A549 treated with dexamethasone at 1 μM for 4 hours (cell line): Measurements from ENCODE around the gene ADCY1. TPM values are rescaled to one million over a fixed set of nuclear protein-coding genes. Genes with fewer than 3 reads are reported as not detected.

Source experiments
- total RNA-seq: library from RNA; stranded (reverse); fragments of 200-300 nt; extraction: Qiagen RNA extraction; gene quantifications from 5 replicates; pipeline ENCODE4 v1.2.3, GENCODE V29; 2022

The ADCY1 gene
- 1.3 to 3.0 TPM (median 2.6 TPM) in 5 replicates for total RNA-seq

DNA sequence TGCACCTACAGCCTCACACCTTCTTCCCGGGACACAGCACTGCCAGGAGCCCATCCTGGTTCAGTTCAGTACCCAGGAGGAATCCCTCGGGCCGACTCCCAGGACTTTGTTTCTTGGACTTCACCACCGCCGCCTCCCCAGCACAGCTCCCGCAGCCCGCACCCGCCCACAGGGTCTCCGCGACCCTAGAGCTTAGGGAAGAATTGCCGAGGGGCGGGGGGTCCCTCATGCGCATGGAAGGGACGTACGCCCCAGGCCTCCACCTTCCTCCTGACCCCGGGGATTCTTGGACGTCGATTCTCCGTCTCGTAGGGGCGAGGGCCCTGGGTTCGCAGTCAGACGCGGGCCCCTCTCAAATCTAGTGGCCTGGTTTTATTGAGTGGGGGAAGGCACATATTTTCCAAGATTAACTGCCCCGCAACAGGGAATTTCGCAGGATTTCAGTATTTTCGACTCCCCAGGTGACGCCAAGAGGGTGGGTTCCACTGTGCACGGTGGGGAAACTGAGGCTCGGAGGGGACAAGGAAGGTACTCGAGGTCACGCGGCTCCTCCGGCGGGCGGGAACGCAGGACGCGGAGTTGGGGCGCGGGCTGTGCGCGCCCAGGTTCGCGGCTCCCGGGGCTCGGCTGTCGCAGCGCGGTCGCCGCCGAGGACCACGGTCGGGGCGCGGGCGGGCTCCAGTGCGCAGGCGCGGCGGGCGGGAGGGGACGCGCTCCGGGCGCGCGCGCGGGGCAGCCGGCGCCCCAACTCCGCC is at the start of gene ADCY1:
TSS of gene ADCY1 (plus strand) at position 708 of the 755 bp plus-strand sequence. CDS start 176 bp downstream, outside the sequence.

